GM21381 (cell line): Measurements from ENCODE around the gene AGFG2.
"Not testable (repeated sequence)": the region's sequence is repeated elsewhere in the genome, so short reads cannot be mapped to it uniquely, and the experiment has no call there.

Experiments
- ATAC-seq: cut with Tn5 transposase; IDR thresholded peaks from one replicate; pipeline ENCODE4 v1.9.1; 2021; ENCODE audit warnings: mild to moderate bottlenecking, moderate library complexity; ENCODE audit not compliant: unreplicated experiment

Gene AGFG2

GRCh38 chr7:100547872-100548271, 8.9 kb downstream of the AGFG2 start:
- ATAC-seq = no peak

GRCh38 chr7:100548446-100548845, 9.4 kb downstream of the AGFG2 start:
- ATAC-seq = not testable (repeated sequence)

DNA sequence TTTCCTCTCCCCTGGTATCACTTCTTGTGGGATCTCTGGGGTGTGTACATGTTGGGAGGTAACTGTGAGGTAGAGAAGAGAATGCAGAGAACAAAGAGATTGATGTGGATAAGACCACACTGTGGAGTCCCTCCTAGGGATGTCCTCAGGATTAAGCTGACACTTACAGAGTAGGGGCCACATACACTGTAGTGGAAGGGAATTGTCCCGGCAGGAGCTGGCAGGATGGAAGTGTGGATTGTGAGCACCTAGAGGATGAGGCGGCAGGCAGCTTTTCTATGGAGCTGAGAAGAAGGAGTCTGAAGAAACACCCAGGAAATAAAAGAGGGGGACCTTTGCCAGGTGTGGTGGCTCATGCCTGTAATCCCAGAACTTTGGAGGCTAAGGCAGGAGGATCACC, 13.5 kb downstream of the AGFG2 start:
- ATAC-seq = no peak

GRCh38 chr7:100553032-100553431, 14.0 kb downstream of the AGFG2 start:
- no peak for ATAC-seq

GRCh38 chr7:100555701-100556100, 16.7 kb downstream of the AGFG2 start:
- no peak for ATAC-seq

GRCh38 chr7:100556541-100556940, 17.5 kb downstream of the AGFG2 start:
- no peak for ATAC-seq

DNA sequence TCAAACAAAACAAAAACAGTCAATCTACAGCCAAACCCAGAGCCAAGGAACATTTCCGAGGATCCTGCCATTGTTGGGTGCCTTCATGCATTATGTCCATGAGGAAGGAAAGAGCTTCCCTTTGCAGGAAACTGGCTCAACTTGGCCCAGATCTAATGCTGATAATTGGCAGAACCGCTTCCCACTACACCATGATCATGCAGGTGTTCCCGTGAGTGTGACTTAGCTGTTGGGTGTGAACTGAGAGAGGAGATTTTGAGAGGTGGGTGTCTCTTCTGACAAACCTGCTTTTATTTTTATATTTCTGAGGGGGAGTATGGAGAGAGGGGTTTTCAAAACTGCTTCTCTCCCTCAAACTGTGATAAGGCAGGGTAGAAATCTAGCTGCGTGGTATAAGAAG, 20.1 kb downstream of the AGFG2 start:
- no peak for ATAC-seq

GRCh38 chr7:100561491-100562194, 22.6 kb downstream of the AGFG2 start:
- no peak for ATAC-seq

DNA sequence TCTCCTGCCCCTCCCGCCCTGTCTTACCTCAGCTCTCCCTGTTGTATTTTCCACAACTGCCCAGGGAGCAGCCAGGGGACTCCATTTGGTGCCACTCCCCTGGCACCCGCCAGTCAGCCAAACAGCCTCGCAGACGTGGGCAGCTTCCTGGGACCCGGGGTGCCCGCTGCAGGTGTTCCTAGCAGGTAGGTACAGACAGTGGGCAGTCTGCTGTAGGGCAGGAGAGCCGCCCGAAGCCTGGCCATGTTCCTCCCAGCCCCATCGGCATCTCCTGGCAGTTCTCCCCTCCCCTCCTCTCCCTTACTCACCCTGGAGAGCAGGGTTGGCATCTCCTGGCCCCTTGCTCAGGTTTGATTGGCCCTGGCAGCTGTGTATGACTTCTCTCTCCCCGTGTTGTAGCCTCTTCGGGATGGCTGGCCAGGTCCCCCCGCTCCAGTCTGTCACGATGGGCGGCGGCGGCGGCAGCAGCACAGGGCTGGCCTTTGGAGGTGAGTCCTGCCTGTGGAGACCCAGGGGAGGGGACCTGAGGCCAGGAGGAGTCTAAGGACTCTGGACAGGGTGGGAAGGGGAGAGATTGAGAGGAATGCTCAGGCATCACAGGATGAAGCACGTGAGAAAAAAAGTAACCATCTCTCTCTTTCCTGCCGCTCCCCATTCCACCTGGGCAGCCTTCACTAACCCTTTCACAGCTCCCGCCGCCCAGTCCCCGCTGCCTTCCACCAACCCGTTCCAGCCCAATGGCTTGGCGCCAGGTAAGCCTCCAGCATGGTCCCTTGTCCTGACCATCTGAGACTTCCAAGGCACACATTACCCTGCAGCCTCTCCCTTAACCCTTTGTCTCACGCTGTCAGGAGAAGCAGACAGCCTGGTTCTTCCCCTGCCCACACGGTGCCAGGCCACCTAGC, 23.4 kb downstream of the AGFG2 start:
- no peak for ATAC-seq

- ATAC-seq = no peak
Measured at GRCh38 chr7:100563100-100563564, 24.1 kb downstream of the AGFG2 start.

GRCh38 chr7:100563809-100564400, 24.9 kb downstream of the AGFG2 start:
- no peak for ATAC-seq

- not testable (repeated sequence) for ATAC-seq
Measured at GRCh38 chr7:100564405-100564804, 25.4 kb downstream of the AGFG2 start.

- ATAC-seq = no peak
Measured at GRCh38 chr7:100565133-100565571, 26.1 kb downstream of the AGFG2 start.

DNA sequence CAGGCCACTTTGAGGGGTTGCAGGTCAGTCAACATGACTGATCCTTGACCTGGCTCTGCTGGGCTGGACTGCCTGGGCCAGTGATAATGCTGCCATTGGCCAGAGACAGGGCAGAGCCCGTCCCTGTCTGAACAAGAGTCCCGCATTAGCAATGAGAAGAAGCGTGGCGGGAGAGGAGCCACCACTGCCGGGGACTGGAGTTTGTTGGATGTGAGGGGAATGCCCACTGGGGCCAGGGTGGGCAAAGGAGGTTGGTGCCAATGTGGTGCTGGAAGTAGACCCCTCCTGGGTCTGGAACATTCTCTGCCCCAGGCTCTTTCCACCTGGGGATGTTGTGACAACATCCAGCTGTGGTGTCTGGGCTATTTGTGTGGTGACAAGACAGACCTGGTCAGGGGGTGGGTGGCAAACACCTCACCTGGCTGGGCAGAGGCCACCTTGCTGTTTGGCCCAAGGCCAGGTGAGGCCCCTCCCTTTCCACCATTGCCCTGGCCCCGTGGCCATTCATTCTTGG, 27.1 kb downstream of the AGFG2 start:
- no peak for ATAC-seq

DNA sequence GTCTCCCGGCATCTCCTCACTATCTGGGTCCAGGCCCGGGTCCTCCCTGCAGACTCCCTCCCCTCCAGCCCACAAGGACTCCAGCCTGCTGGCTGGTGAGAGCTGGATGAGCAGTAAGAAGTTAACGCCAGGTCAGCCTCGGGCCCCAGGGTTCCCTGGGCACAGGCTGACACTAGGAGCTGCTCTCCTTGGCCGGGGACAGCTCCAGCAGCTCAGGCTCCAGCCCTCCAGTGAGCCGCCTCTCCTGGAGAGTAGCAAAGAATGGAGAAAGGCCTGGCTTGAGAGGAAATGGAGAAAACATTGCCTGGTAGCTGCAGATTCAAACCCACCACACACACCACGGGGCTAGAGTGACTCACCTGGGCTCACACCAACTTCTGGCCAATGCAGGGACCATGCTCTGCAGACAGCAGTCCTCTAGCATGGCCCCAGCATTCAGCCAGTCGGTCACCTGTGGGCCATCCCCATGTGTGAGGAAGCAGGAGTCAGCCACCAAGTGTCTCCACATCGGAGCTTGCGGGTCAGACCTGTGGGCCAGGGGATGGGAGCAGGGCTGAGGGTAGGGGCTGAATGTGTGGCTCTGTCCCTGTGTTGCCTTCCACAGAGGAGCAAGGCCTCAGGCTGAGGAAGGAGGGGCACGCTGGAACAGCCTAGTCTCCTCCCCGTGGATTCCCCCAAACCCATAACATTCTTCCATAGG, 28.2 kb downstream of the AGFG2 start:
- ATAC-seq = no peak

DNA sequence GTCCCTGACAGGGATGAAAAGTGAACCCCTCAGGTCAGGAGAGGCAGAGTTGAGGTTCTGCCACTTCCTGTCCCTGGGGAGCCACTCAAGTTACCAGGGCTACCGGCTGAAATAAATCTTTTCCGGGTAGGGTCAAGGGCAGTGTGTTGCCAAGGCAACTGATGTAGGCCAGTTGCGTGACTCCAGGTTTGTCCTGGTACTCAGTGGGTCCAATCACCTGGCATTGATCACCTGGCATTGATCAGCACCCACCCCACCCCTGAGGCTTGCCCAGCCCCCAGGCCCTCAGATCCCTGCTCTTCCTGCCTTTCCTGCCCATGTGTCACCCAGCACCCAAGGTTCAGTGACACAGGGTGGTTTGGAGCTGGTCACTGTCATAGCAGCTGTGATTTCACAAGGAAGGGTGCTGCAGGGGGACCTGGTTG, 28.8 kb downstream of the AGFG2 start:
- ATAC-seq = no peak

GRCh38 chr7:100568176-100568895, 29.3 kb downstream of the AGFG2 start:
- no peak for ATAC-seq

DNA sequence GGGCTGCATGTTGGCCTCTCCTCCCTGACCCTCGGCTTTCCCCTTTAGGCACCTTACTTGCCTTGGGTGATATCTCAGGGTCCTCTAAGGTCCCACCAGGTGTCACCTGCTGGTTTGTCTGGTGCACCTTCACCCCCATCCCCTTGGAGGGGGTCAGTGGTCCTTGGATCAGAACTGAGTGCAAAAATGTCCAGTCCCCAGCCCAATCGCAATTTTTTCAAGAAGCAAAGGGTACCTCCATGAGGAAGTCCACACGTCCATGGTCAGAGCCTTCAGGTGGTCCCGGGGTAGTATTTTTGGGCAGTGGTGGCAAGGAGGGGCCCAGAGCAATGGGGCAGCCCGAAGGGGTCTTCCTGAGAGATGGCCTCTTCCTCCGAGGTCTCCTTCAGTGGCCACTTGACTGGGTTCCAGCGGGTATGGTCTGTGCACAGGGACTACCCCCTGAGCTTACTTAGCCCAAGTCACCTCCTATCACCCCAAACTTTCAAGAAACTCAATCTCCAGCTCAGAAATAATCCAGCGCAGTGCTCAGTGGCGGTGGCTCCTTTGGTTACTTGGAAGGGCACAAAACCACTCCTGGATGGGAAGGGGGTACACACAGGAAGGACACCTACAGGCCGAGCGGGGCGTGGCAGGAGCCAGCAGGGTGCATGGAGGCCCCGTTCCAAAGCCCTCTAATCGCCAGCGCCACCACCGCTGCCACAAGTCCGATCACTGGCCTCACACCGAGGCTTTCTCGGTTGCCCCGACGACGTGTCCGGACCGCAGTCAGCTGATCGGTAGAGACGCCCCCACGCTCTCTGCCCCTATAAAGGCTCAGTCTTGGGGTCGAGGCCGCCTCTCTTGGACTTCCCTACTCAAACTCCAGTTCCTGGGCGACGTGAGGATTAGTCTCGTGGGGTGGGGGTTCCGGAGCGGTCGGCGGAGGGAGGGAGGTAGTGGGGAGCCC, 30.2 kb downstream of the AGFG2 start:
- ATAC-seq = no peak
